ENCODE measurements around the gene MASP1. TPM values are rescaled to one million over a fixed set of nuclear protein-coding genes. Genes with fewer than 3 reads are reported as not detected.

The MASP1 gene
- total RNA-seq, 1 donor: not detected

DNA sequence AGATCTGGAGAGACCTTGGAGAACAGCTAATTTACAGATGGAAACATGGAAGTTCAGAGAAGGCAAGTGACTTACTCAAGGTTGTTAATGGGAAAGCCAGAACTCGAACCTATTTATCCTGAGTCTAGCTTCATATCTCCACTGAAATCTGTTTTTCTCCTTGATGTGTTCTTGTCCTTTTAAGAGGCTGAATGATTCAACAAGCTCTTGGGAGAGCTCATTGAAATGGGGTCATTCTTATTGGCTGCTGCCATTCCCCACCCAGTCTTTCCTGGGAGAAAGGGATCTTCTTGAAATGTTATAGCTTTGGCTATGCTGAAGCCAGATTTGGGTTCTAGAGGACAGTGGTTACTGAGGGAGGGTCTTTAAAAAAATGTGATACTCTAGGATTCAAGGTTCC, 53.3 kb downstream of the MASP1 start:
- H3K4me1 ChIP-seq (ENCODE audit: insufficient read depth, low read length): no peaks in the 10 kb centered on the region
- no peaks in the 10 kb centered on the region for H3K9me3 ChIP-seq (ENCODE audit: low read depth, low read length)
- H3K4me3 ChIP-seq (ENCODE audit: low read length): no peak overlapping the region
- no peaks in the 10 kb centered on the region for H3K27me3 ChIP-seq (ENCODE audit: insufficient read depth, low read length)

DNA sequence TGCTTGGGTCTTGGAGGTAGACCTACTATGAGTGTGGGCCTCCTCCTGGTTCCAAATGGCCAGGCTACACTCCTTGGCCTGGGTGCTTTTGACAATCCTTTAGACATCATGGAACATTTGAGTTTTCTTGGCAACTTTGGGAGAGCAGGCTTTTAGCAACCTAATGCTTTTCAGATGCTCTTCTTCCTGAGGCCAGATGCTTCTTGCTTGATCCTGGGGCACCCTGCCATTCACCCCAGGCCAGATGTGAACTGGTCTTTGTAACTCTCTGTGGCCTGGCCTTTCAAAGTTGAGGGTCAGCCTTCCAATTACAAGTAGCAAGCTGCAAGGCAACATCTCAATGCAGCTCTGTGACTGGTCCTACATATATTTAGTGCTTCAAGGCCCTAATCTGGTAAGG, 53.8 kb downstream of the MASP1 start:
- Histone ChIP-seq H3K4me1 (ENCODE audit: insufficient read depth, low read length) (no peaks in the 10 kb centered on the region), H3K4me3 (ENCODE audit: low read length) (no peak overlapping the region), H3K9me3 (ENCODE audit: low read depth, low read length) (no peaks in the 10 kb centered on the region), H3K27me3 (ENCODE audit: insufficient read depth, low read length) (no peaks in the 10 kb centered on the region)

DNA sequence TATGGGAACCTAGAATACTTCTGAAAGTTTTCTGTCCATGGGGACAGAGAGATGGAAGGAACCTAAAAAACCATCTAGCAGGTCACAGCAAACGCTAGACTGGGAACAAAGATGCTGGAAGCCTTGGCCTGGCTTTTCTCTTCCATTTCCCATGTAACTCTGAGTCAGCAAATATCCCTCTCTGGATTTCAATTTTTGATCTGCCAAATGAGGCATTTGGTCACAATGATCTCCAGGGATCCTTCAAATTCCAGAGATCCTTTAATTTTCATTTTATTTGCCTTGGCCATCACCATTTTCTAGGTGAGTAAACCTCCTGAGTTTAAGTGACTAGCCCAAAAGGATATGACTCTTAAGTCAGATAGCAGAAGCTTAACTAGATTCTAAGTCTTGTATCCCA, 54.6 kb downstream of the MASP1 start:
- Histone ChIP-seq H3K27me3 (ENCODE audit: insufficient read depth, low read length) (peaks cover 4% of the 10 kb centered on the region), H3K4me3 (ENCODE audit: low read length) (no peak overlapping the region), H3K4me1 (ENCODE audit: insufficient read depth, low read length) (no peaks in the 10 kb centered on the region), H3K9me3 (ENCODE audit: low read depth, low read length) (no peaks in the 10 kb centered on the region)

- Histone ChIP-seq H3K9me3 (ENCODE audit: low read depth, low read length) (no peaks in the 10 kb centered on the region), H3K4me1 (ENCODE audit: insufficient read depth, low read length) (no peaks in the 10 kb centered on the region), H3K27me3 (ENCODE audit: insufficient read depth, low read length) (peaks cover 4% of the 10 kb centered on the region), H3K4me3 (ENCODE audit: low read length) (no peak overlapping the region)
Measured at GRCh38 chr3:187230011-187230410, 61.5 kb downstream of the MASP1 start.

DNA sequence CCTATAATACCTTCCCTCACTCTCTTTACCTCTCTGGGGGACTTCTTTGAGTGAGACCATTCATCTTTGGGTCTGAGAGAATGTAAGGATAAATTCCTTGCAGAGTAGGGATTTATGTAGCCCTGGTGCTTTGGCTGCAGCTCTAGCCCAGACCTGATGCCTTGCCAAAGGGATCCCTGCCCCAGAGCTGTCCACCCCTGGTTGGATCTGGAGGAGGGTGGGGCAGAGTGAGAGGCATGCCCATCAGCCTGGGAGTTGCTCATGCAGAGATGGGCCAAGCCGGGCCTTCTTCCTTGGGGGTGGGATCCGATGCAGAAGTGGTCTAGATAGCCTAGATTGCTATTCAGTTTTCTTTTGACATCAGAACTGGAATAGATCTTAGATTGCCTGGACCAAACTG, 62.8 kb downstream of the MASP1 start:
- Histone ChIP-seq H3K9me3 (ENCODE audit: low read depth, low read length) (no peaks in the 10 kb centered on the region), H3K4me1 (ENCODE audit: insufficient read depth, low read length) (no peaks in the 10 kb centered on the region), H3K4me3 (ENCODE audit: low read length) (no peak overlapping the region), H3K27me3 (ENCODE audit: insufficient read depth, low read length) (peaks cover 4% of the 10 kb centered on the region)

- no peak overlapping the region for H3K4me3 ChIP-seq (ENCODE audit: low read length)
- H3K4me1 ChIP-seq (ENCODE audit: insufficient read depth, low read length): no peaks in the 10 kb centered on the region
- no peaks in the 10 kb centered on the region for H3K9me3 ChIP-seq (ENCODE audit: low read depth, low read length)
- peaks cover 4% of the 10 kb centered on the region for H3K27me3 ChIP-seq (ENCODE audit: insufficient read depth, low read length)
Measured at GRCh38 chr3:187227658-187228258, 63.8 kb downstream of the MASP1 start.

- Histone ChIP-seq H3K4me3 (ENCODE audit: low read length) (no peak overlapping the region), H3K4me1 (ENCODE audit: insufficient read depth, low read length) (no peaks in the 10 kb centered on the region), H3K27me3 (ENCODE audit: insufficient read depth, low read length) (no peaks in the 10 kb centered on the region)
Measured at GRCh38 chr3:187223799-187224198, 67.7 kb downstream of the MASP1 start.

GRCh38 chr3:187222801-187223200, 68.7 kb downstream of the MASP1 start:
- Histone ChIP-seq H3K27me3 (ENCODE audit: insufficient read depth, low read length) (no peaks in the 10 kb centered on the region), H3K4me3 (ENCODE audit: low read length) (no peak overlapping the region), H3K4me1 (ENCODE audit: insufficient read depth, low read length) (no peaks in the 10 kb centered on the region), H3K9me3 (ENCODE audit: low read depth, low read length) (no peaks in the 10 kb centered on the region)

More at GRCh38 chr3:187223799-187224198, 67.7 kb downstream of the MASP1 start:
- no peaks in the 10 kb centered on the region for H3K9me3 ChIP-seq (ENCODE audit: low read depth, low read length)

DNA sequence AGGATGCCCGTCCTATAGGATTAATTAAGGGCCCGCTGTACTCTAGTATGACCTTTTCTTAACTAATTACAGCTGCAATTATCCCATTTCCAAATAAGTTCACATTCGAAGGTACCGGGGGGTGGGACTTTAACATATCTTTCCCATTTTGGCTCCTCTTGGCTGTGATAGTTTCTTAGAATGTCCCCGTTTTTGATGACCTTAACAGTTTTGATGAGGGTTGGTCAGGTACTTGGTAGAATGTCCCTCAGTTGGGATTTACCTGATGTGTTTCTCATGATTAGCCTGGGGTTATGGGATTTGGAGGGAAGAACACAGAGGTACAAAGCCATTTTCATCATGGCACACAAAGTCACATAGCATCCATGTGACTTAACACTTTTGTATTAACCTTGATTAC, 76.1 kb downstream of the MASP1 start:
- H3K4me1 ChIP-seq (ENCODE audit: insufficient read depth, low read length): no peaks in the 10 kb centered on the region
- H3K27me3 ChIP-seq (ENCODE audit: insufficient read depth, low read length): peaks cover 4% of the 10 kb centered on the region
- H3K4me3 ChIP-seq (ENCODE audit: low read length): no peak overlapping the region

GRCh38 chr3:187213616-187214015, 77.9 kb downstream of the MASP1 start:
- no peak overlapping the region for H3K4me3 ChIP-seq (ENCODE audit: low read length)
- H3K9me3 ChIP-seq (ENCODE audit: low read depth, low read length): no peaks in the 10 kb centered on the region
- peaks cover 4% of the 10 kb centered on the region for H3K27me3 ChIP-seq (ENCODE audit: insufficient read depth, low read length)
- H3K4me1 ChIP-seq (ENCODE audit: insufficient read depth, low read length): no peaks in the 10 kb centered on the region

More for the DNA sequence above, 76.1 kb downstream of the MASP1 start:
- no peaks in the 10 kb centered on the region for H3K9me3 ChIP-seq (ENCODE audit: low read depth, low read length)

DNA sequence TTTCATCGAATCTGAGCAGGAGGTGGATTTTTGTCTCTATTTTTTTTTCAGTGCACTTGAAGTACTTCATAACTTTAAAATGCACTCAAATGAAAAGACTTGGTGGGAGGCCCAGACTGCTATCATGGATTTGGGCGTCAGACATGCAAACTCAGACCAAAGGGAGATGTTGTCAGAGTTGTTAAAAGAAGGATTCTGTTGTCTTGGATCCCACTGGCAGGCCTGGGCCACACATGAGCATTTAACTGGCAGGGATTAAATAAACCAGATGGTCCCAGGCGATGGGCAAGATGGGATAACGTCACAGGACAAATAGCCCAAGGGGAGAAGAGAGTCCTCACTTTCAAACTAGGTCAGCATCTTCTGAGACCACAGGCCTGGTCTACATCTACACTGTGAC, 78.8 kb downstream of the MASP1 start:
- Histone ChIP-seq H3K4me3 (ENCODE audit: low read length) (no peak overlapping the region), H3K4me1 (ENCODE audit: insufficient read depth, low read length) (no peaks in the 10 kb centered on the region), H3K27me3 (ENCODE audit: insufficient read depth, low read length) (peaks cover 4% of the 10 kb centered on the region), H3K9me3 (ENCODE audit: low read depth, low read length) (no peaks in the 10 kb centered on the region)

GRCh38 chr3:187212196-187212545, 79.4 kb downstream of the MASP1 start:
- Histone ChIP-seq H3K27me3 (ENCODE audit: insufficient read depth, low read length) (peaks cover 4% of the 10 kb centered on the region), H3K9me3 (ENCODE audit: low read depth, low read length) (no peaks in the 10 kb centered on the region), H3K4me3 (ENCODE audit: low read length) (no peak overlapping the region), H3K4me1 (ENCODE audit: insufficient read depth, low read length) (no peaks in the 10 kb centered on the region)

- Histone ChIP-seq H3K27me3 (ENCODE audit: insufficient read depth, low read length) (peaks cover 4% of the 10 kb centered on the region), H3K4me3 (ENCODE audit: low read length) (no peak overlapping the region), H3K4me1 (ENCODE audit: insufficient read depth, low read length) (no peaks in the 10 kb centered on the region), H3K9me3 (ENCODE audit: low read depth, low read length) (no peaks in the 10 kb centered on the region)
Measured at GRCh38 chr3:187211532-187212195, 79.9 kb downstream of the MASP1 start.

GRCh38 chr3:187210545-187211327, 80.8 kb downstream of the MASP1 start:
- Histone ChIP-seq H3K9me3 (ENCODE audit: low read depth, low read length) (no peaks in the 10 kb centered on the region), H3K4me1 (ENCODE audit: insufficient read depth, low read length) (no peaks in the 10 kb centered on the region), H3K27me3 (ENCODE audit: insufficient read depth, low read length) (peaks cover 4% of the 10 kb centered on the region), H3K4me3 (ENCODE audit: low read length) (no peak overlapping the region)

DNA sequence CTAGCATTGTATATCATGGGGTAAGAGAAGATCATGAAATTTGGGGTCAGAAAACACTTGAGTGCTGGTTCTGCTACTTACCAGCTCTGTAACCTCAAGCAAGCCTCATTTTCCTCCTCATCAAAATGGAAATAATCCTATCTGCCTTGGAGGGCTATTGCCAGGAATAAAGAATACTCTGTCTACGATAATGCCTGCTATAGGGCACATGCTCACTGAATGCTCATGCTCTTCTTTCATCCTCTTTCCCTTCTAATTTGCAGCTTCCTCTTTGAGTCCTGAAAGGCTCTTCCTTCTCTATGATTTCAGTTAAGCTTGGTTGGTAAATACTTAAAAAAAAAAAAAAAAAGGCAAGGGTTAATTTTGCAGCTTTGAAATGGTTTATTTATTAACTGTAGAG, 81.4 kb downstream of the MASP1 start:
- Histone ChIP-seq H3K4me3 (ENCODE audit: low read length) (no peak overlapping the region), H3K9me3 (ENCODE audit: low read depth, low read length) (no peaks in the 10 kb centered on the region), H3K4me1 (ENCODE audit: insufficient read depth, low read length) (no peaks in the 10 kb centered on the region), H3K27me3 (ENCODE audit: insufficient read depth, low read length) (peaks cover 4% of the 10 kb centered on the region)

Measured in mononuclear cell (primary cell).